Stomach (tissue), 4 donors: Measurements from ENCODE around the gene KANSL3.
"Not testable (repeated sequence)": the region's sequence is repeated elsewhere in the genome, so short reads cannot be mapped to it uniquely, and the experiment has no call there.

Source experiments
- EP300 ChIP-seq: sonication (generic); formaldehyde crosslinking; IDR thresholded peaks from one replicate; pipeline ENCODE4 v1.6.1; 2017; ENCODE audit warnings: antibody characterized with exemption
- POLR2A ChIP-seq, 4 donors: fragments of 450-650 bp; IDR thresholded peaks; one replicate each; pipeline ENCODE4 v1.6.1; 2016; ENCODE audit warnings: antibody characterized with exemption in 4 of 4, control low read depth in 2 of 4, mild to moderate bottlenecking in 1 of 4, moderate library complexity in 1 of 4
- POLR2AphosphoS5 ChIP-seq, 3 donors: sonication (generic); formaldehyde crosslinking; IDR thresholded peaks; one replicate each; pipeline ENCODE4 v1.6.1; 2016; ENCODE audit warnings: antibody characterized with exemption in 3 of 3
- TF ChIP-seq, protein P1 (sequence below), 7 experiments: fragments of 450-650 bp in 4 of 7; fragments of 200-600 bp in 3 of 7; sonication (generic) in 3 of 7; IDR thresholded peaks; one replicate each; pipeline ENCODE4 v1.5.1; 2016 to 2019; ENCODE audit warnings: antibody characterized with exemption in 7 of 7, control low read depth in 2 of 7, mild to moderate bottlenecking in 1 of 7

DNA sequence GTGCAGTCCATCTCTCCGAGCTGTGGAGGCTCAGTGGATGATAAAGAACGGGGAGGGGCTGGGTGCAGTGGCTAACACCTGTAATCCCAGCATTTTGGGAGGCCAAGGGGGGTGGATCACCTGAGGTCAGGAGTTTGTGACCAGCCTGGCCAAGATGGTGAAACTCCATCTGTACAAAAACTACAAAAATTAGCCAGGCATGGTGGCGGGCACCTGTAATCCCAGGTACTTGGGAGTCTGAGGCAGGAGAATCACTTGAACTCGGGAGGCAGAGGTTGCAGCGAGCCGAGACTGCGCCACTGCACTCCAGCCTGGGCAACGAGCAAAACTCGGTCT lies 84.2 kb downstream of the KANSL3 start:
- TF ChIP-seq, protein P1, sequence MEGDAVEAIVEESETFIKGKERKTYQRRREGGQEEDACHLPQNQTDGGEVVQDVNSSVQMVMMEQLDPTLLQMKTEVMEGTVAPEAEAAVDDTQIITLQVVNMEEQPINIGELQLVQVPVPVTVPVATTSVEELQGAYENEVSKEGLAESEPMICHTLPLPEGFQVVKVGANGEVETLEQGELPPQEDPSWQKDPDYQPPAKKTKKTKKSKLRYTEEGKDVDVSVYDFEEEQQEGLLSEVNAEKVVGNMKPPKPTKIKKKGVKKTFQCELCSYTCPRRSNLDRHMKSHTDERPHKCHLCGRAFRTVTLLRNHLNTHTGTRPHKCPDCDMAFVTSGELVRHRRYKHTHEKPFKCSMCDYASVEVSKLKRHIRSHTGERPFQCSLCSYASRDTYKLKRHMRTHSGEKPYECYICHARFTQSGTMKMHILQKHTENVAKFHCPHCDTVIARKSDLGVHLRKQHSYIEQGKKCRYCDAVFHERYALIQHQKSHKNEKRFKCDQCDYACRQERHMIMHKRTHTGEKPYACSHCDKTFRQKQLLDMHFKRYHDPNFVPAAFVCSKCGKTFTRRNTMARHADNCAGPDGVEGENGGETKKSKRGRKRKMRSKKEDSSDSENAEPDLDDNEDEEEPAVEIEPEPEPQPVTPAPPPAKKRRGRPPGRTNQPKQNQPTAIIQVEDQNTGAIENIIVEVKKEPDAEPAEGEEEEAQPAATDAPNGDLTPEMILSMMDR (IDR thresholded peaks at IDR 0.05) = not testable (repeated sequence)
- TF ChIP-seq EP300; POLR2A (IDR thresholded peaks at IDR 0.05); POLR2AphosphoS5 (IDR thresholded peaks at IDR 0.05): not testable (repeated sequence)
